ENCODE data around the gene SPTB.

Gene SPTB

GRCh38 chr14:64879635-64880220 is at the start of gene SPTB:
Gene SPTB, minus strand, starts transcription at chr14:64879907. Its CDS starts 56,813 bp downstream, at chr14:64823094.
- ChIA-PET POLR2A (interaction anchor here (0.7 to 1.7 kb wide), 11 partner anchors 9 to 377 kb away, joined by 3 to 8 read pairs (median 3); no protein-coding TSS in a partner anchor), CTCF (interaction anchor here (0.6 to 7.5 kb wide), 7 partner anchors 12 to 165 kb away, joined by 3 to 89 read pairs (median 4); no protein-coding TSS in a partner anchor)
- TF ChIP-seq KLF1 (tag by site-specific recombination; IDR thresholded peaks at IDR 0.05) (peak; percentile 46), KLF10 (tag by site-specific recombination; IDR thresholded peaks at IDR 0.05) (peak; percentile 67; the same call in 1 of the 2 replicates), PATZ1 (tag by site-specific recombination; IDR thresholded peaks at IDR 0.05) (no peak), ZNF341 (tag by site-specific recombination; IDR thresholded peaks at IDR 0.05; ENCODE audit: low read depth) (peak; percentile 66), ZNF398 (tag by site-specific recombination; IDR thresholded peaks at IDR 0.05) (peak; percentile 18; the same call in 1 of the 2 replicates), ZNF623 (tag by site-specific recombination; IDR thresholded peaks at IDR 0.05) (no peak), ZBTB26 (tag by site-specific recombination; optimal IDR thresholded peaks at IDR 0.05) (peak; percentile 42), ZNF133 (tag by site-specific recombination; IDR thresholded peaks at IDR 0.05) (no peak), PRDM4 (tag by site-specific recombination; IDR thresholded peaks at IDR 0.05) (no peak), GLI2 (tag by site-specific recombination; IDR thresholded peaks at IDR 0.05; ENCODE audit: borderline replicate concordance, low read depth) (no peak), ZNF658 (tag by site-specific recombination; IDR thresholded peaks at IDR 0.05) (no peak), ZNF585B (tag by site-specific recombination; IDR thresholded peaks at IDR 0.05) (no peak), ZNF302 (tag by site-specific recombination; IDR thresholded peaks at IDR 0.05; ENCODE audit: low read depth) (no peak), HIC1 (tag by site-specific recombination; IDR thresholded peaks at IDR 0.05) (no peak), KLF9 (tag by site-specific recombination; IDR thresholded peaks at IDR 0.05; ENCODE audit: low read depth) (peak; percentile 23; the same call in 1 of the 2 replicates), SP2 (tag by site-specific recombination; IDR thresholded peaks at IDR 0.05) (peak; percentile 36), ZIC2 (tag by site-specific recombination; IDR thresholded peaks at IDR 0.05) (peak; percentile 21; the same call in 1 of the 2 replicates), ZNF114 (tag by site-specific recombination; IDR thresholded peaks at IDR 0.05) (no peak), ZFHX2 (tag by site-specific recombination; conservative IDR thresholded peaks at IDR 0.05) (peak; percentile 66), GLIS1 (tag by site-specific recombination; IDR thresholded peaks at IDR 0.05) (peak; percentile 60)
- Histone ChIP-seq H3K4me3 (ENCODE audit: low read depth, low read length) (peak within 1 kb of the TSS; percentile 64), H3K27ac (ENCODE audit: extremely low read depth, low read depth, low read length) (peak within 1 kb of the TSS; percentile 60; the same call in 1 of the 2 replicates), H3K36me3 (ENCODE audit: control insufficient read depth in 2 of 2, insufficient read depth in 1 of 2, low read length in 2 of 2) (no peaks in the 10 kb centered on the region), H3K4me1 (ENCODE audit: control insufficient read depth, insufficient read depth, low read length) (no peaks in the 10 kb centered on the region), H3K9me3 (ENCODE audit: control insufficient read depth, insufficient read depth, low read depth, low read length) (no peaks in the 10 kb centered on the region)

Data from HEK293 (cell line).